Bronchial epithelial cell (primary cell): ENCODE results near the gene TAF4B. TPM values are rescaled to one million over a fixed set of nuclear protein-coding genes. Genes with fewer than 3 reads are reported as not detected.

Experiments
- DNase-seq: peaks from one replicate; pipeline ENCODE4 v3.0.0-alpha.2; 2010; ENCODE audit warnings: low read depth
- FAIRE-seq: peaks from 2 replicates; lab custom pipeline; 2011; peaks lifted over from hg19 to GRCh38; lab: Jason Lieb, UNC
- H3K27me3 ChIP-seq: 2 replicates; pipeline ENCODE4 v1.5.1; 2011; ENCODE audit warnings: low read length; ENCODE audit not compliant: control insufficient read depth, insufficient read depth
- H3K36me3 ChIP-seq: 2 replicates; pipeline ENCODE4 v1.5.1; 2011; ENCODE audit warnings: low read length; ENCODE audit not compliant: control insufficient read depth, insufficient read depth
- H3K4me3 ChIP-seq: 2 replicates; pipeline ENCODE4 v1.5.1; 2011; ENCODE audit warnings: mild to moderate bottlenecking, low read depth, low read length, control low read depth
- CTCF ChIP-seq: IDR thresholded peaks from 2 replicates; pipeline ENCODE4 v1.5.1; 2011; ENCODE audit warnings: mild to moderate bottlenecking, moderate library complexity, low read length, control low read depth, inconsistent platforms; ENCODE audit not compliant: insufficient read depth, severe bottlenecking
- total RNA-seq: library from RNA; depleted of rRNA; stranded (reverse); fragments of >200 nt; gene quantifications from 2 replicates; pipeline ENCODE4 v1.2.1, GENCODE V29; 2014

The TAF4B gene
- total RNA-seq, 1 donor from 2014 or later: 6.6 TPM

GRCh38 chr18:26438980-26439379, 212.7 kb downstream of the TAF4B start:
- Histone ChIP-seq H3K4me3 (no peak overlapping the region), H3K27me3 (no peaks in the 10 kb centered on the region), H3K36me3 (no peaks in the 10 kb centered on the region)
- TF ChIP-seq CTCF: no peak
- no peak for DNase-seq
- FAIRE-seq: no peak

- FAIRE-seq: peak; percentile 62
- H3K27me3 ChIP-seq: no peaks in the 10 kb centered on the region
- TF ChIP-seq CTCF: no peak
- no peak overlapping the region for H3K4me3 ChIP-seq
- H3K36me3 ChIP-seq: no peaks in the 10 kb centered on the region
- DNase-seq: no peak
These were observed 213.3 kb downstream of the TAF4B start for GRCh38 chr18:26439537-26439936.

GRCh38 chr18:26440644-26441043, 214.4 kb downstream of the TAF4B start:
- FAIRE-seq: no peak
- Histone ChIP-seq H3K4me3 (no peak overlapping the region), H3K27me3 (no peaks in the 10 kb centered on the region), H3K36me3 (no peaks in the 10 kb centered on the region)
- DNase-seq: peak; percentile 71
- no peak for TF ChIP-seq CTCF

Other genes with a start within 250 kb of the TAF4B start
- gene SS18, start 135.8 kb upstream of the TAF4B start, total RNA-seq: 128 and 134 TPM in 2 replicates
- not detected in 2 replicates for gene PSMA8, start 92.6 kb upstream of the TAF4B start, total RNA-seq